ENCODE measurements around the gene MRM2.

The MRM2 gene

GRCh38 chr7:2245883-2246675 is 4.1 kb upstream of the MRM2 start:
- DNase-seq, result no peak

GRCh38 chr7:2244404-2244995 is 2.5 kb upstream of the MRM2 start:
- DNase-seq, result no peak

GRCh38 chr7:2243458-2243857 is 1.5 kb upstream of the MRM2 start:
- DNase-seq, result no peak

- DNase-seq, result no peak
These were observed 780 bp upstream of the MRM2 start for GRCh38 chr7:2242541-2243429.

GRCh38 chr7:2239242-2239641 is 2.8 kb downstream of the MRM2 start:
- DNase-seq, result no peak

- no peak for DNase-seq
These were observed 4.8 kb downstream of the MRM2 start for GRCh38 chr7:2237109-2237602.

GRCh38 chr7:2233926-2234325 is 8.1 kb downstream of the MRM2 start:
- no peak for DNase-seq

- peak; percentile 81 for DNase-seq
These were observed 9.1 kb downstream of the MRM2 start, which contains the start of gene MAD1L1 for GRCh38 chr7:2232766-2233520. TSS of gene MAD1L1 (minus strand) at chr7:2232945. CDS start at chr7:2230133, 2,812 bp downstream.

GRCh38 chr7:2231992-2232765 is 9.8 kb downstream of the MRM2 start:
- no peak for DNase-seq

GRCh38 chr7:2230882-2231281 is 11.1 kb downstream of the MRM2 start:
- DNase-seq, result no peak

- no peak for DNase-seq
These were observed 11.8 kb downstream of the MRM2 start for GRCh38 chr7:2230226-2230625.

GRCh38 chr7:2229467-2229866 is 12.5 kb downstream of the MRM2 start:
- DNase-seq, result no peak

- DNase-seq, result no peak
These were observed 13.1 kb downstream of the MRM2 start for GRCh38 chr7:2228921-2229320.

- no peak for DNase-seq
These were observed 14.3 kb downstream of the MRM2 start for GRCh38 chr7:2227699-2228098.

- DNase-seq, result no peak
These were observed 16.2 kb downstream of the MRM2 start for GRCh38 chr7:2225830-2226229.

GRCh38 chr7:2225336-2225735 is 16.7 kb downstream of the MRM2 start:
- DNase-seq, result no peak

GRCh38 chr7:2224934-2225333 is 17.1 kb downstream of the MRM2 start:
- DNase-seq, result peak; percentile 48

- no peak for DNase-seq
These were observed 17.5 kb downstream of the MRM2 start for GRCh38 chr7:2224491-2224928.

GRCh38 chr7:2223321-2223720 is 18.7 kb downstream of the MRM2 start:
- DNase-seq, result no peak

- no peak for DNase-seq
These were observed 19.5 kb downstream of the MRM2 start for GRCh38 chr7:2222516-2222915.

- DNase-seq, result no peak
These were observed 21.1 kb downstream of the MRM2 start for GRCh38 chr7:2220954-2221353.

GRCh38 chr7:2220506-2220905 is 21.5 kb downstream of the MRM2 start:
- no peak for DNase-seq

Data from 8988T (cell line).